Measurements from ENCODE around the gene NLRP1.

Gene NLRP1

GRCh38 chr17:5540321-5540720 lies 44.0 kb downstream of the NLRP1 start:
- ChIA-PET POLR2A (no interaction called here), CTCF (no interaction called here)
- DNase-seq (ENCODE audit: low read depth, low spot score) = no peak

GRCh38 chr17:5539286-5539685 lies 45.0 kb downstream of the NLRP1 start:
- H3K4me3 ChIP-seq (ENCODE audit: low read depth, low read length) = no peak overlapping the region
- ChIA-PET CTCF (interaction anchor here (1.4 kb wide), 1 partner anchor 100 kb away, joined by 4 read pairs; the partner anchor contains the start of gene C1QBP), POLR2A (no interaction called here)
- TF ChIP-seq CTCF (IDR thresholded peaks at IDR 0.05; ENCODE audit: insufficient read depth, low read length, missing control alignments) = no peak
- DNase-seq (ENCODE audit: low read depth, low spot score) = no peak

More at GRCh38 chr17:5540321-5540720, 44.0 kb downstream of the NLRP1 start:
- H3K4me3 ChIP-seq (ENCODE audit: low read depth, low read length) = no peak overlapping the region
- no peak for TF ChIP-seq CTCF (IDR thresholded peaks at IDR 0.05; ENCODE audit: insufficient read depth, low read length, missing control alignments)

- CTCF ChIA-PET = no interaction called here
- no peak overlapping the region for H3K4me3 ChIP-seq (ENCODE audit: low read depth, low read length)
- TF ChIP-seq CTCF (IDR thresholded peaks at IDR 0.05; ENCODE audit: insufficient read depth, low read length, missing control alignments) = no peak
- POLR2A ChIA-PET = no interaction called here
- DNase-seq (ENCODE audit: low read depth, low spot score) = no peak
Observed at GRCh38 chr17:5536866-5537650, 47.3 kb downstream of the NLRP1 start.

GRCh38 chr17:5535436-5535835 lies 48.9 kb downstream of the NLRP1 start:
- POLR2A ChIA-PET = no interaction called here
- CTCF ChIA-PET = no interaction called here
- no peak for DNase-seq (ENCODE audit: low read depth, low spot score)
- TF ChIP-seq CTCF (IDR thresholded peaks at IDR 0.05; ENCODE audit: insufficient read depth, low read length, missing control alignments) = no peak
- no peak overlapping the region for H3K4me3 ChIP-seq (ENCODE audit: low read depth, low read length)

GRCh38 chr17:5533486-5534315 lies 50.6 kb downstream of the NLRP1 start:
- no peak for DNase-seq (ENCODE audit: low read depth, low spot score)
- ChIA-PET CTCF (no interaction called here), POLR2A (no interaction called here)
- no peak overlapping the region for H3K4me3 ChIP-seq (ENCODE audit: low read depth, low read length)
- no peak for TF ChIP-seq CTCF (IDR thresholded peaks at IDR 0.05; ENCODE audit: insufficient read depth, low read length, missing control alignments)

GRCh38 chr17:5532581-5532980 lies 51.7 kb downstream of the NLRP1 start:
- ChIA-PET POLR2A (interaction anchor here (0.6 kb wide), 1 partner anchor 40 kb away, joined by 3 read pairs; no protein-coding TSS in a partner anchor), CTCF (interaction anchor here (1.2 kb wide), 1 partner anchor 31 kb away, joined by 3 read pairs; no protein-coding TSS in a partner anchor)
- TF ChIP-seq CTCF (IDR thresholded peaks at IDR 0.05; ENCODE audit: insufficient read depth, low read length, missing control alignments) = no peak
- no peak for DNase-seq (ENCODE audit: low read depth, low spot score)
- no peak overlapping the region for H3K4me3 ChIP-seq (ENCODE audit: low read depth, low read length)

All from AG04449 (cell line).